NT2/D1 (cell line): ENCODE measurements around the gene CA4.
"Not testable (repeated sequence)": the region's sequence is repeated elsewhere in the genome, so short reads cannot be mapped to it uniquely, and the experiment has no call there.

Experiments used
- SUZ12 ChIP-seq: IDR thresholded peaks from 2 replicates; pipeline ENCODE4 v1.6.1; 2011; ENCODE audit not compliant: insufficient read length, insufficient read depth; ENCODE audit errors: extremely low read depth
- YY1 ChIP-seq: IDR thresholded peaks from 2 replicates; pipeline ENCODE4 v1.6.1; 2011; ENCODE audit not compliant: insufficient read length, insufficient read depth
- ZNF274 ChIP-seq: IDR thresholded peaks from 2 replicates; pipeline ENCODE4 v1.6.1; 2011; ENCODE audit warnings: mild to moderate bottlenecking, low read depth, low read length

DNA sequence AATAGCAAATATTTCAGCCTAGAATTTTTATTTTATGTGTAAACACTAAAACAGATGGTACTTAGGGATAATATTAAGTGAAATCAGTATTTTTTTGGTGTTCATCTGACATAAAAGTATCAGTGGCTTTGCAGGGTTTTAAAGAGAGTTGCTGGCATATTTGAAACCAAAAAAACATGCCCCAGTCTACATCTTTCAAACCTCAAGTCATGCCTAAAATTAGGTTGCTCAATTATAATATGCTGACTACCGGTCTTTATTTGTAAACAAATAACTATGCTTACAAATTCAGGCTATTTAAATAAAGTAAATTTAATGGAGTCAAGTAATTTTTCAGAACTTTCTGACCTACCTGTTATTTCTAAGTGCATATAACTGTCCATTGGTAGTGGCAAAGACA lies 58.5 kb downstream of the CA4 start:
- TF ChIP-seq YY1, ZNF274, SUZ12: not testable (repeated sequence)
